ENCODE results near the gene SLC25A13.

GRCh38 chr7:96321658-96322372 is at the start of gene SLC25A13:
- TF ChIP-seq CTCF (conservative IDR thresholded peaks at IDR 0.05) (no peak), ZFX (IDR thresholded peaks at IDR 0.05) (peak; percentile 91)
